Measurements from ENCODE around the gene MRPL52.

Gene MRPL52

GRCh38 chr14:22878271-22879246 lies 48.9 kb downstream of the MRPL52 start:
- no peak for DNase-seq (ENCODE audit: low read depth in 2 of 2, low spot score in 1 of 2)

GRCh38 chr14:22882064-22882463 lies 52.4 kb downstream of the MRPL52 start:
- DNase-seq (ENCODE audit: low read depth in 2 of 2, low spot score in 1 of 2), result no peak

GRCh38 chr14:22882529-22883172 lies 53.0 kb downstream of the MRPL52 start:
- DNase-seq (ENCODE audit: low read depth in 2 of 2, low spot score in 1 of 2), result no peak

- DNase-seq (ENCODE audit: low read depth in 2 of 2, low spot score in 1 of 2), result no peak
These were observed 53.7 kb downstream of the MRPL52 start, which contains the start of gene REM2 for GRCh38 chr14:22883173-22883976. TSS of gene REM2 (plus strand) at chr14:22883222. CDS start at chr14:22883288, 66 bp downstream.

- DNase-seq (ENCODE audit: low read depth in 2 of 2, low spot score in 1 of 2), result no peak
These were observed 54.5 kb downstream of the MRPL52 start for GRCh38 chr14:22884076-22884737.

Measured in stimulated activated CD8-positive, alpha-beta memory T cell treated with anti-CD3 and anti-CD28 coated beads, Interleukin-4, amount 100 ng/mL, for 1 hour (primary cell).